T-helper 2 cell treated with Interferon-gamma antibody and Interleukin-4, amounts not matched to agents 100 ng/mL and 5 ng/mL, for 36 hours (primary cell): Measurements from ENCODE around the gene SLC38A6. TPM values are rescaled to one million over a fixed set of nuclear protein-coding genes. Genes with fewer than 3 reads are reported as not detected.

Source experiments
- intact Hi-C: fragments of 100-400 bp; cut with micrococcal nuclease; formaldehyde crosslinking; loops from one replicate; pipeline ENCODE4 v1.15.1; 2023
- total RNA-seq: library from RNA; stranded (reverse); gene quantifications from 2 replicates; pipeline ENCODE4 v1.2.3, GENCODE V29; 2022

The SLC38A6 gene
- total RNA-seq, result 7.2 and 10.2 TPM in 2 replicates

- intact Hi-C loops, result loop anchor here (1.0 to 5.0 kb wide), 4 partner anchors 227 to 324 kb away; partner anchors contain the start of gene SIX4
Observed at GRCh38 chr14:60980811-60981632, at the start of gene SLC38A6, which contains the start of gene TRMT5. TSS of gene SLC38A6 (plus strand) at chr14:60981245. CDS start at chr14:60981278, 33 bp downstream. TSS of gene TRMT5 (minus strand) at chr14:60981079. CDS start at chr14:60980973, 106 bp downstream.

DNA sequence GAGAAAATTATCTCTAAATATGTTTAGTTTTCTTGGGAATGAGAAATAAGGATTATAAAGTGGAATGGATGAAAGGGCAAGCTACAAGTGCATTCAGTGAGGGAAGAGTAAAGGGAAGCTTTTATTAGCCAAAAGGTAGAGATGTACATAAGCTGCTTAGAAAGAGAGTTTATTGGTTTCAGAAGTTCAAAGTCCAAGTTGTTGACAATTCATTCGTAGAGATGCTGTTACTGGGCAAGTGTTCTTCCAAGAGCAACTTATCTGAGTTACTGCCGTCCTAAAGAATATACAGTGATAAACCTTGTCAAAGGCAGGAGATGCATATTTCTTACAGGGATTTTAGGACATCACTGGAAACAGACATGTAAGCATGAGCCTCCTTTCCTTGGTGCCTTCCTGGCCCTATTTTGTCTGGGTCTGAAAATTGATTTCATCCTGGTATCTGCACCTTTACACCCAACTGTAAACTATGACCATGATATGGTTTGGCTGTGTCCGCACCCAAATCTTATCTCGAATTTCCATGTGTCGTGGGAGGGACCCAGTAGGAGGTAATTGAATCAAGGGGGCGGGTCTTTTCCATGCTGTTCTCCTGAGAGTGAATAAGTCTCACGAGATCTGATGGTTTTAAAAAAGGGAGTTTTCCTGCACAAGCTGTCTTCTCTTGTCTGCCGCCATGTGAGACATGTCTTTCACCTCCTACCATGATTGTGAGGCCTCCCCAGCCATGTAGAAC is 47.0 kb upstream of the SLC38A6 start:
- intact Hi-C loops, result no loop called here

GRCh38 chr14:60935319-60935718 is 45.7 kb upstream of the SLC38A6 start:
- intact Hi-C loops, result no loop called here

- intact Hi-C loops, result no loop called here
Observed at GRCh38 chr14:60943637-60944032, 37.4 kb upstream of the SLC38A6 start.

GRCh38 chr14:60944204-60944603 is 36.8 kb upstream of the SLC38A6 start:
- intact Hi-C loops, result no loop called here

GRCh38 chr14:60945984-60946383 is 35.1 kb upstream of the SLC38A6 start:
- intact Hi-C loops, result no loop called here

DNA sequence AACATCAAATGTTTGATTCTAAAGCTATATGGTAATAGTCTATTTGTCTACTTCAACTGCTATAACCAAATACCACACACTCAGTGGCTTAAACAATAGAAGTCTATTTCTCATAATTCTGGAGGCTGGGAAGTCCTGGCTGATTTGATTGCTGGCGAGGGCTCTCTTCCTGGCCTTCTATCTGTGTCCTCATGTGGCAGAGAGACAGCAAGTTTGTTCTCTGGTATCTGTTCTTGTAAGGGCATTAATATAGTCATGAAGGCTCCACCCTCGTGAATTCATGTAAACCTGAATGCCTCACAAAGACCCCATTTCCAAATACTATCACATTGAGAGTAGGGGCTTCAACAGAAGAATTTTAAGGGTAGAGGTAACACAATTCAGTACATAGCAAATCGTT is 34.3 kb upstream of the SLC38A6 start:
- intact Hi-C loops, result no loop called here

DNA sequence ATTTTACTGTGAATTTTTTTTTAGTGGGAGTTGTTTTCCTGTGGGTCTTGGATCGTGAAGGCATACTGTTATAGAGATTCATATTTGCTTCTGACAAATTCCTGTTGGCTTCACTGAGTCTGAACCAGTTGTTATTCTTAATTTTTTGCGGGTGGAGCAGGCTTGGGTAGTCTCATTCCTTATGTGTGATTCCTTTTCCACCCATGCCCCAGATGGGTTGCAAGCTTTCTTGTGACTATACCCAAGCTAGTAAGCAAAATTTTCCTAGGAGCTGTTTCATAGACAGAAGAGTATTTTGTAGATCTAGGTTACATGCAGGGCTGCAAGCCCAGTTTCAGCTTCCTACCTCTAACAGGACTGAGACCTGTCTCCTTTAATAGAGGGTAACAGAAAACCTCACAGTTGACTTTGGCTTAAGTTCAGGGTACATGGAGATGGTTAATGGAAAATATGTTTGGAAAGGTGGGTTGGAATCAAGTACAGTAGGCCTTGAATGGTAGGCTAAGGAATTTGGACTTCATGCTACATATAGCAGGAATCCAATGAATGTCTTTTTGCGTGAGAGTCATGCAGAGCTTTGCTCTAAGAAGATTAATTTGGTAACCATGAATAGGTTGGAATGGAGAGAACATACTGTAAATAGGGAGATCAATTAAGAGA is 29.1 kb upstream of the SLC38A6 start:
- intact Hi-C loops, result no loop called here

GRCh38 chr14:60956202-60956601 is 24.8 kb upstream of the SLC38A6 start:
- intact Hi-C loops, result no loop called here

DNA sequence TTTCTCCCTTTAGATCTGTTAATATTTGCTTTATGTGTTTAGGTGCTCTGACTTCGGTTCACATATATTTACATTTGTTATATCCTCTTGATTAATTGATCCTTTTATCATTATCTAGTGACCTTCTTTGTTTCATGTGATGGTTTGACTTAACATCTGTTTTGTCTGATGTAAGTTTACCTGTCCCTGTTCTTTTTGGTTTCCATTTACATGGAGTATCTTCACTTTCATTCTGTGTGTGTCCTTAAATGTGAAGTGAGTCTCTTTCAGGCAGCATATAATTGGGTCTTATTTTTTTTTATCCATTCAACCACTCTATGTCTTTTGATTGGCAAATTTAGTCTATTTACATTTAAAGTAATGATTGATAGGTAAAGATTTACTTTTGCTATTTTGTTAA is 24.4 kb upstream of the SLC38A6 start:
- intact Hi-C loops, result no loop called here

DNA sequence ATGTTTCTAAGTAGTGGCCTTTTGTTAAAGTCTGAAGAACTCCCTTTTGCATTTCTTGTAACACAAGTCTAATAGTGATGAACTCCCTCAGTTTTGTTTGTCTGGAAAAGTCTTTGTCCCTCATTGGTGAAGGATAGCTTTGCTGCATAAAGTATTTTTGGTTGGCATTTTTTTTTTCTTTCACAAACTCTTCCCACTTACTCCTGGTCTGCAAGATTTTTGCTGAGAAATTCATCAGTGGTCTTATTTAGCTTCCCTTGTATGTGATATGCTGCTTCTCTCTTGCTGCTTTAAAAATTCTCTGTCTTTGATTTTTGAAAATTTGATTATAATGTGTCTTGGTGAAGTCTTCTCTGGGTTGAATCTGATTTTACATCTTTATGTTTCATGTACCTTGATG is 22.9 kb upstream of the SLC38A6 start:
- intact Hi-C loops, result no loop called here

- intact Hi-C loops, result no loop called here
Observed at GRCh38 chr14:60963761-60964160, 17.3 kb upstream of the SLC38A6 start.

DNA sequence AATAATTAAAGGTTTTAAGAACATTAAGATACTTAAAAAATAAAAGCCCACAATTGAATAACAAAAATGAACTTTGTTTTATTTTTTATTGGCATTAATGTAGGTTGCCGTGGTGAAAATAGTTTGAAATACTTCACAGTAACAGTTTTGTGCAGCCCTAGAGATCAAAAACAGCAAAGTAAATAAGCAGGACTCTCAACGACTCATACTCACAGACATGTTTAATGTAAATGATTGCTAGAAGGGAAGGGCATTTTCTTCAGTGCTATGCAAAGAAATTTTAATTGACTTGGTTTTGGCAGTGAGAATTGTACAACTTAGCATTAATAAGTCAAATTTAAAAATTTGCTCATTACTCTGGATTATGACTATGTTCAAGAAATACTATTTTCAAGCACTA is 16.1 kb upstream of the SLC38A6 start:
- intact Hi-C loops, result no loop called here

DNA sequence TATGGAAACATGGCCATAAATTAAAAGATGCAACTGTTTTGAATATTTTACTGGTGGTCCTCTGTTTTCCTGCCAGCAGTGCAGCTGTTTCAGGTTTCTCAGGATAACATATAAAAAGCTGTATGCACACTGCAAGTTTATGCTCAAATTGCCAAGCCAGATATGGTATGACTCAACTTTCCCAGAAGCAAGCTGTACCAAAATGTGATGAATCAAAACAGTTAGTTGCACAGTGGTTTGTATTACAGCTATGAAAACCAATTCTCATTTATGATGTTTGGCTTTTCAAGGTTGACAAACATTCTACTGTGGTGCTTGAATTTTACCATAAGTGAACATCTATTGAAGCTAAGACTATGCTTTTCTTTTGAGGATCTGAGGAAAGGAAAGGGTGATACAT is 15.6 kb upstream of the SLC38A6 start:
- intact Hi-C loops, result no loop called here

DNA sequence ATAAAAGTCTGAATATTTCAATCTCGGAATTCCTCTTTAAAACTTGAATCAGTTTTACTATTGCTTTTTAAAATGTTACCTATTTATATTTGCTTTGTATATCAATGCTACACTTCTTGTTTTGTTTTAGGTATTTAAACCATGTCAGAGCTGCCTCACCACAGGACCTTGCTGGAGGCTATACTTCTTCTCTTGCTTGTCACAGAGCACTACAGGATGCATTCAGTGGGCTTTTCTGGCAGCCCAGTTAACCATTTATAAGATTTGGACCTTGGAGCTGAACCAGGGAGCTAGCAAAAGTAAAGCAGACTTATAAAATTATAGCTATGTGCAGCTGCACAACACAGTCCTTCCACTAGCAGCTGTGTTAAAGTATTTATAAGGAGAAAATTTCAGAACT is 12.9 kb upstream of the SLC38A6 start:
- intact Hi-C loops, result no loop called here

- intact Hi-C loops, result no loop called here
Observed at GRCh38 chr14:60968671-60969070, 12.4 kb upstream of the SLC38A6 start.

GRCh38 chr14:60970146-60970545 is 10.9 kb upstream of the SLC38A6 start:
- intact Hi-C loops, result no loop called here

- intact Hi-C loops, result no loop called here
Observed at GRCh38 chr14:60971271-60971670, 9.8 kb upstream of the SLC38A6 start.

- intact Hi-C loops, result no loop called here
Observed at GRCh38 chr14:60972295-60972694, 8.8 kb upstream of the SLC38A6 start.

- intact Hi-C loops, result no loop called here
Observed at GRCh38 chr14:60973070-60973469, 8.0 kb upstream of the SLC38A6 start.

- intact Hi-C loops, result no loop called here
Observed at GRCh38 chr14:60974090-60974651, 6.9 kb upstream of the SLC38A6 start.

DNA sequence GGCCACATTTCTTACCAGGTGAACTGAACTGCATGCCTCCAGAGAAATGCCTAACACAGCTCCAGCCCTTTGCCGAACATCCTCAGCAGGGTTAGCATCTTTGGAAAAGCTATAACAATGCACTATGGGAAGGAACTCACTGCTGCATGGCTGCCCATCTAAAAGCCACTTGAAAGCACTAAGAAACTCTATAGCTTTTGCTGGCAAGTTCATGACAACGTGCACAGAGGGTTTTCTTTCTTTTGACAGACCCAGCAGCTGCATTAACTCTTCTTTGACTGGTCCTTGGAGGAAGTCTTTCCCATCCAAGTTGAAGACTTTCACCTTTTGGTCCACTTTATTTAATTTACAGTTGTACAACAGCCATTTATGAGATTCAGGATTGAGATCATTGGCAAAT is 5.5 kb upstream of the SLC38A6 start:
- intact Hi-C loops, result no loop called here
